ENCODE data around the gene ATXN1. TPM values are rescaled to one million over a fixed set of nuclear protein-coding genes. Genes with fewer than 3 reads are reported as not detected.
"Not testable (repeated sequence)": the region's sequence is repeated elsewhere in the genome, so short reads cannot be mapped to it uniquely, and the experiment has no call there.

The ATXN1 gene
- total RNA-seq, 1 donor = 48.5 TPM

DNA sequence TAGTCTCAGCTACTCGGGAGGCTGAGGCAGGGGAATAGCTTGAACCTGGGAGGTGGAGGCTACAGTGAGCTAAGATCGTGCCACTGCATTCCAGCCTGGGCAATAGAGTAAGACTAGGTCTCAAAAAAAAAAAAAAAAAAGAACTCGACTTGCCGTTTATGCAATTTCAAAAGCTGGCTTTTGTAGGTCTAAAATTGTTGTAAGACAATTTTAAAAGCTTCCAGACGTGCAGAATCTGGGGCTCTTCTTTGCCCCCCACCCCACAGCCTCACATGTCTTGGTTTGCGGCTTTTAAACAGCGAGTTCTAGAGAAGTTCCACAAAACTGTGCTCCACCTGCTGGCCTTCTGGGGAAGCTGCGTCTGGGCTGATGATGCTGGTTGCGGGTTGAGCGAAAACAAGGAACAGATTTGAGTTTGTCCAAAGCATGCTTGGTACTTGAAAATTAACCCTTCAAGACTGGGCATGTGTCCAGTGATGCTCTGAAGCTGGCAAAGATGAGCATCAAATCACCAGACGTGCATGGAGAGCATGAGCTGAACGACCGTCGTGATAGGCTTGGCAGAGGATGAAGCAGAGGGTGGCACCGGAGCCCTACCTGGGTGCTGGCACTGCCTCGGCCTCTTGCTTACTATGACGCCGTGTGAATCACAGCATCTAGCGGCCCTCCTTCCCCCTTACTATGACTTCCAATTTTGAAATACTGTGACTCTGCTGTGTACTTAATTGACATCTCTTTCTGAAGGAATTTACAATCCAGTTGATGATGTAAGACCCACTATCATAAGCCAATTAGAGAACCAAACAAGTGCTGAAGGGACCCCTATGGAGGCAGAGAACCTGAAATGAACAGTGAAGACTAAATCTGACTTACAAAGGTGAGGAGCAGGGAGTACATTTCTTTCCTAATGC is 351.5 kb downstream of the ATXN1 start:
- Histone ChIP-seq H3K27ac (ENCODE audit: low read depth, low read length) (peak overlapping the region; percentile 50), H3K36me3 (ENCODE audit: insufficient read depth, low read length) (no peaks in the 10 kb centered on the region), H3K79me2 (ENCODE audit: insufficient read depth, low read length) (no peaks in the 10 kb centered on the region), H3K27me3 (ENCODE audit: insufficient read depth, low read length) (no peaks in the 10 kb centered on the region), H3K9me3 (ENCODE audit: low read depth, low read length) (no peaks in the 10 kb centered on the region), H2AFZ (ENCODE audit: low read length) (peak overlapping the region; percentile 65), H3K4me3 (ENCODE audit: insufficient read depth, low read length) (no peak overlapping the region), H4K20me1 (ENCODE audit: insufficient read depth, low read length) (no peaks in the 10 kb centered on the region), H3K4me2 (ENCODE audit: insufficient read depth, low read length) (peak overlapping the region; percentile 71), H3K4me1 (ENCODE audit: insufficient read depth, low read length) (peaks cover 17% of the 10 kb centered on the region)
- TF ChIP-seq, protein P1, sequence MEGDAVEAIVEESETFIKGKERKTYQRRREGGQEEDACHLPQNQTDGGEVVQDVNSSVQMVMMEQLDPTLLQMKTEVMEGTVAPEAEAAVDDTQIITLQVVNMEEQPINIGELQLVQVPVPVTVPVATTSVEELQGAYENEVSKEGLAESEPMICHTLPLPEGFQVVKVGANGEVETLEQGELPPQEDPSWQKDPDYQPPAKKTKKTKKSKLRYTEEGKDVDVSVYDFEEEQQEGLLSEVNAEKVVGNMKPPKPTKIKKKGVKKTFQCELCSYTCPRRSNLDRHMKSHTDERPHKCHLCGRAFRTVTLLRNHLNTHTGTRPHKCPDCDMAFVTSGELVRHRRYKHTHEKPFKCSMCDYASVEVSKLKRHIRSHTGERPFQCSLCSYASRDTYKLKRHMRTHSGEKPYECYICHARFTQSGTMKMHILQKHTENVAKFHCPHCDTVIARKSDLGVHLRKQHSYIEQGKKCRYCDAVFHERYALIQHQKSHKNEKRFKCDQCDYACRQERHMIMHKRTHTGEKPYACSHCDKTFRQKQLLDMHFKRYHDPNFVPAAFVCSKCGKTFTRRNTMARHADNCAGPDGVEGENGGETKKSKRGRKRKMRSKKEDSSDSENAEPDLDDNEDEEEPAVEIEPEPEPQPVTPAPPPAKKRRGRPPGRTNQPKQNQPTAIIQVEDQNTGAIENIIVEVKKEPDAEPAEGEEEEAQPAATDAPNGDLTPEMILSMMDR (IDR thresholded peaks at IDR 0.05; ENCODE audit: extremely low read depth, low read depth, low read length) = peak; percentile 92
- DNase-seq (ENCODE audit: insufficient read length, low spot score, missing footprints) = peak; percentile 89

DNA sequence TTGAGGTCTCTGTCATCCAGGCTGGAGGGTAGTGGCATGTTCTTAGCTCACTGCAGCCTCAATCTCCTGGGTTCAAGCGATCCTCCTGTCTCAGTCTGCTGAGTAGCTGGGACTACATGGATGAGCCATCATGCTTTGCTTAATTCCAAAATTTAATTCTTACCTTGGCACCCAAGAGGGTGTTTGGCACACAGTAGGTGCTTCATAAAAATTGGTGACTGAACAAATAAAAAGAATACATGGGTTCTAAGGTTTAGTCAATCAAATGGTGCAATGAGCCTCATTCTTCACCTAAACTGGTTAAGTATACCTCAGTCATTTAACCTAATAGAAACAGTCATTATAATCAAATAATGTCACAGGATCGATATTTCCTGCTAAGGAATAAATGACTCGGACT is 352.5 kb downstream of the ATXN1 start:
- Histone ChIP-seq H3K4me3 (ENCODE audit: insufficient read depth, low read length) (no peak overlapping the region), H3K4me1 (ENCODE audit: insufficient read depth, low read length) (peaks cover 14% of the 10 kb centered on the region), H3K36me3 (ENCODE audit: insufficient read depth, low read length) (no peaks in the 10 kb centered on the region), H2AFZ (ENCODE audit: low read length) (no peak overlapping the region), H3K27me3 (ENCODE audit: insufficient read depth, low read length) (no peaks in the 10 kb centered on the region), H3K79me2 (ENCODE audit: insufficient read depth, low read length) (no peaks in the 10 kb centered on the region), H3K27ac (ENCODE audit: low read depth, low read length) (no peak overlapping the region), H3K9me3 (ENCODE audit: low read depth, low read length) (no peaks in the 10 kb centered on the region), H3K4me2 (ENCODE audit: insufficient read depth, low read length) (no peak overlapping the region), H4K20me1 (ENCODE audit: insufficient read depth, low read length) (no peaks in the 10 kb centered on the region)
- TF ChIP-seq, protein P1 (IDR thresholded peaks at IDR 0.05; ENCODE audit: extremely low read depth, low read depth, low read length) = no peak
- no peak for DNase-seq (ENCODE audit: insufficient read length, low spot score, missing footprints)

DNA sequence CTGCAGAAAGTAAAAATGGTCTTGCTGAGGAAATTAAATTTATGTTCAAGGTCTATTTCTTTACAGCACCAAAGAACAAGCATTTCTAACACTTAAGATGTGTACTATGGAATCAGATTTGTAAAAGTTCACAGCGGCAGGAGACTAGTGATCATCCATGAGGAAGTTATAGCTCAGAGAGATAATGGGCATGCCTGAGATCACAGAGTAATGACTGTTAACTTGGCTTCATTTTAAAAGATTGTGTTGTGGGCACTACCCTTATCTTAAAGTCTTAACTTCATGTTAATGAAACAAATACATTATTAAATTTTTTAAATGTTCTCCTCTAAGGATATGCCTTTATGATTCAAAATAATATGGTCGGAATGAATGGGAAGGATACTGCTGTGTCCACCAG is 354.3 kb downstream of the ATXN1 start:
- H3K9me3 ChIP-seq (ENCODE audit: low read depth, low read length) = no peaks in the 10 kb centered on the region
- TF ChIP-seq, protein P1 (IDR thresholded peaks at IDR 0.05; ENCODE audit: extremely low read depth, low read depth, low read length) = no peak
- no peak overlapping the region for H3K4me3 ChIP-seq (ENCODE audit: insufficient read depth, low read length)
- H2AFZ ChIP-seq (ENCODE audit: low read length) = no peak overlapping the region
- H3K4me1 ChIP-seq (ENCODE audit: insufficient read depth, low read length) = peaks cover 21% of the 10 kb centered on the region
- no peak overlapping the region for H3K27ac ChIP-seq (ENCODE audit: low read depth, low read length)
- H3K4me2 ChIP-seq (ENCODE audit: insufficient read depth, low read length) = no peak overlapping the region
- no peaks in the 10 kb centered on the region for H4K20me1 ChIP-seq (ENCODE audit: insufficient read depth, low read length)
- H3K27me3 ChIP-seq (ENCODE audit: insufficient read depth, low read length) = no peaks in the 10 kb centered on the region
- no peak for DNase-seq (ENCODE audit: insufficient read length, low spot score, missing footprints)
- H3K36me3 ChIP-seq (ENCODE audit: insufficient read depth, low read length) = no peaks in the 10 kb centered on the region
- H3K79me2 ChIP-seq (ENCODE audit: insufficient read depth, low read length) = no peaks in the 10 kb centered on the region

DNA sequence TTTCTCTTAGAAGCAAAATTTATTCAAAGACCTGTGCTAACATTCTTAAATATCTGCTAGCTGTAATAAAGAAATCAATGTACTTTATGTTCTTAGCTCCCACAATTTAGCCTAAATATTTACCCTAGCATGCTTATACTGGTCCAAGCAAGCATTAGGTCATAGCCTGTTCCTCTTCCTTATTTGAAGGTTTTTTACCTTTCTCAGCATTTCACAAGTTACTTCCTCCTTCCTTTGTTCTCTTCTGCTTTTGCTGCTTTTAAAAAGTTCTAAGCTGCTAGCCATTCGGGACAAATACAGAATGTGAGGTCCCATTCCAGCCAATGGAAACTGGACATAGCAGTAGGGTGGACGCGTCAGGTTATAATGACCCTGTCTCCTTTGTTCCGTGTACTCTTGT is 354.7 kb downstream of the ATXN1 start:
- not testable (repeated sequence) for DNase-seq (ENCODE audit: insufficient read length, low spot score, missing footprints); H3K27me3 ChIP-seq (ENCODE audit: insufficient read depth, low read length); H3K9me3 ChIP-seq (ENCODE audit: low read depth, low read length); H3K27ac ChIP-seq (ENCODE audit: low read depth, low read length); H3K79me2 ChIP-seq (ENCODE audit: insufficient read depth, low read length); H4K20me1 ChIP-seq (ENCODE audit: insufficient read depth, low read length); H3K4me3 ChIP-seq (ENCODE audit: insufficient read depth, low read length); H3K4me2 ChIP-seq (ENCODE audit: insufficient read depth, low read length); H3K36me3 ChIP-seq (ENCODE audit: insufficient read depth, low read length); H2AFZ ChIP-seq (ENCODE audit: low read length)
- H3K4me1 ChIP-seq (ENCODE audit: insufficient read depth, low read length) = peaks cover 21% of the 10 kb centered on the region
